ENCODE results near the gene ITGA2. TPM values are rescaled to one million over a fixed set of nuclear protein-coding genes. Genes with fewer than 3 reads are reported as not detected.

Gene ITGA2
- total and polyA plus RNA-seq, 9 of the 15 experiments (the other 6 are each of a cell fraction or from before 2014, with no cell fraction given), result 0.01 to 0.09 (median 0.03) TPM; not detected in 5

- Histone ChIP-seq H3K27ac (ENCODE audit: extremely low read depth, low read depth, low read length) (no peak overlapping the region), H4K20me1 (replicated peaks; ENCODE audit: control insufficient read depth, insufficient read depth, low read length) (no peaks in the 10 kb centered on the region), H3K4me3 (no peak overlapping the region), H3K4me1 (replicated peaks in 1 of 2; ENCODE audit: control insufficient read depth in 2 of 2, insufficient read depth in 2 of 2, low read length in 2 of 2) (peaks cover 0 to 14% of the 10 kb centered on the region in 2 experiments; a peak in 2 of 5 replicates), H3K9ac (ENCODE audit: insufficient read depth in 1 of 2, low read depth in 2 of 2, low read length in 2 of 2) (no peak overlapping the region), H3K36me3 (ENCODE audit: control insufficient read depth, insufficient read depth, low read length) (no peaks in the 10 kb centered on the region), H2AFZ (ENCODE audit: low read depth, low read length) (no peak overlapping the region), H3K4me2 (ENCODE audit: insufficient read depth, low read length) (no peak overlapping the region), H3K79me2 (ENCODE audit: control insufficient read depth, insufficient read depth, low read length) (no peaks in the 10 kb centered on the region), H3K9me3 (replicated peaks; ENCODE audit: control insufficient read depth, insufficient read depth, low read depth, low read length) (no peaks in the 10 kb centered on the region), H3K27me3 (ENCODE audit: control insufficient read depth in 2 of 2, insufficient read depth in 2 of 2, low read length in 2 of 2) (peaks cover 17 to 21% of the 10 kb centered on the region in 2 experiments; a peak in 4 of 5 replicates), H3K9me1 (ENCODE audit: control insufficient read depth, insufficient read depth, low read length) (no peaks in the 10 kb centered on the region)
- in situ Hi-C loops (cut with MboI) (no loop called here), intact Hi-C loops (cut with micrococcal nuclease) (no loop called here)
- ATAC-seq (no peak), DNase-seq (ENCODE audit: extremely low read depth in 1 of 4, low spot score in 3 of 4) (no peak), FAIRE-seq (no peak)
- TF ChIP-seq, protein P1, sequence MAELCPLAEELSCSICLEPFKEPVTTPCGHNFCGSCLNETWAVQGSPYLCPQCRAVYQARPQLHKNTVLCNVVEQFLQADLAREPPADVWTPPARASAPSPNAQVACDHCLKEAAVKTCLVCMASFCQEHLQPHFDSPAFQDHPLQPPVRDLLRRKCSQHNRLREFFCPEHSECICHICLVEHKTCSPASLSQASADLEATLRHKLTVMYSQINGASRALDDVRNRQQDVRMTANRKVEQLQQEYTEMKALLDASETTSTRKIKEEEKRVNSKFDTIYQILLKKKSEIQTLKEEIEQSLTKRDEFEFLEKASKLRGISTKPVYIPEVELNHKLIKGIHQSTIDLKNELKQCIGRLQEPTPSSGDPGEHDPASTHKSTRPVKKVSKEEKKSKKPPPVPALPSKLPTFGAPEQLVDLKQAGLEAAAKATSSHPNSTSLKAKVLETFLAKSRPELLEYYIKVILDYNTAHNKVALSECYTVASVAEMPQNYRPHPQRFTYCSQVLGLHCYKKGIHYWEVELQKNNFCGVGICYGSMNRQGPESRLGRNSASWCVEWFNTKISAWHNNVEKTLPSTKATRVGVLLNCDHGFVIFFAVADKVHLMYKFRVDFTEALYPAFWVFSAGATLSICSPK (IDR thresholded peaks at IDR 0.05; ENCODE audit: borderline replicate concordance), result no peak
- TF ChIP-seq NR4A1 (CRISPR knock-in tag; IDR thresholded peaks at IDR 0.05) (no peak), NR4A1 (tag; IDR thresholded peaks at IDR 0.05) (no peak), CBX2 (IDR thresholded peaks at IDR 0.05; ENCODE audit: insufficient read depth, low read length, poor library complexity, severe bottlenecking) (no peak), ELF4 (CRISPR knock-in tag; IDR thresholded peaks at IDR 0.05) (no peak), SMARCA5 (IDR thresholded peaks at IDR 0.05) (no peak), ZNF347 (CRISPR knock-in tag; IDR thresholded peaks at IDR 0.05; ENCODE audit: low read depth) (no peak), SMAD3 (CRISPR knock-in tag; conservative IDR thresholded peaks at IDR 0.05) (no peak)
- TF ChIP-seq, protein P2, sequence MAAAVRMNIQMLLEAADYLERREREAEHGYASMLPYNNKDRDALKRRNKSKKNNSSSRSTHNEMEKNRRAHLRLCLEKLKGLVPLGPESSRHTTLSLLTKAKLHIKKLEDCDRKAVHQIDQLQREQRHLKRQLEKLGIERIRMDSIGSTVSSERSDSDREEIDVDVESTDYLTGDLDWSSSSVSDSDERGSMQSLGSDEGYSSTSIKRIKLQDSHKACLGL (CRISPR knock-in tag; IDR thresholded peaks at IDR 0.05; ENCODE audit: borderline replicate concordance, poor library complexity, severe bottlenecking), result no peak
- TF ChIP-seq, protein P3, sequence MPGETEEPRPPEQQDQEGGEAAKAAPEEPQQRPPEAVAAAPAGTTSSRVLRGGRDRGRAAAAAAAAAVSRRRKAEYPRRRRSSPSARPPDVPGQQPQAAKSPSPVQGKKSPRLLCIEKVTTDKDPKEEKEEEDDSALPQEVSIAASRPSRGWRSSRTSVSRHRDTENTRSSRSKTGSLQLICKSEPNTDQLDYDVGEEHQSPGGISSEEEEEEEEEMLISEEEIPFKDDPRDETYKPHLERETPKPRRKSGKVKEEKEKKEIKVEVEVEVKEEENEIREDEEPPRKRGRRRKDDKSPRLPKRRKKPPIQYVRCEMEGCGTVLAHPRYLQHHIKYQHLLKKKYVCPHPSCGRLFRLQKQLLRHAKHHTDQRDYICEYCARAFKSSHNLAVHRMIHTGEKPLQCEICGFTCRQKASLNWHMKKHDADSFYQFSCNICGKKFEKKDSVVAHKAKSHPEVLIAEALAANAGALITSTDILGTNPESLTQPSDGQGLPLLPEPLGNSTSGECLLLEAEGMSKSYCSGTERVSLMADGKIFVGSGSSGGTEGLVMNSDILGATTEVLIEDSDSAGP (CRISPR knock-in tag; IDR thresholded peaks at IDR 0.05), result no peak
- POLR2A ChIA-PET, result no interaction called here
- BruUV-seq (replicated peaks), result no TSS peak
- 3% methylated on average over 4 of the region's 4 CpGs for WGBS (ENCODE audit: insufficient coverage, low coverage, missing lambda C conversion rate)
- CTCF ChIA-PET (ENCODE audit: low intra/inter-chr PET ratio), result no interaction called here
Measured at GRCh38 chr5:52990528-52990925, 1.4 kb downstream of the ITGA2 start.

Data from K562 (cell line).